Gastroesophageal sphincter (tissue), 3 donors: ENCODE measurements around the gene WBP2.

Experiments used
- POLR2A ChIP-seq, 2 donors: fragments of 450-650 bp; IDR thresholded peaks; one replicate each; pipeline ENCODE4 v1.6.1; 2017; ENCODE audit warnings: antibody characterized with exemption in 2 of 2, mild to moderate bottlenecking in 2 of 2, moderate library complexity in 1 of 2
- TF ChIP-seq, protein P1 (sequence below), 4 experiments: fragments of 200-600 bp in 2 of 4; fragments of 450-650 bp in 2 of 4; sonication (generic) in 1 of 4; IDR thresholded peaks; one replicate each; pipeline ENCODE4 v1.5.1; 2017 to 2019; ENCODE audit warnings: antibody characterized with exemption in 4 of 4, mild to moderate bottlenecking in 2 of 4, moderate library complexity in 2 of 4

DNA sequence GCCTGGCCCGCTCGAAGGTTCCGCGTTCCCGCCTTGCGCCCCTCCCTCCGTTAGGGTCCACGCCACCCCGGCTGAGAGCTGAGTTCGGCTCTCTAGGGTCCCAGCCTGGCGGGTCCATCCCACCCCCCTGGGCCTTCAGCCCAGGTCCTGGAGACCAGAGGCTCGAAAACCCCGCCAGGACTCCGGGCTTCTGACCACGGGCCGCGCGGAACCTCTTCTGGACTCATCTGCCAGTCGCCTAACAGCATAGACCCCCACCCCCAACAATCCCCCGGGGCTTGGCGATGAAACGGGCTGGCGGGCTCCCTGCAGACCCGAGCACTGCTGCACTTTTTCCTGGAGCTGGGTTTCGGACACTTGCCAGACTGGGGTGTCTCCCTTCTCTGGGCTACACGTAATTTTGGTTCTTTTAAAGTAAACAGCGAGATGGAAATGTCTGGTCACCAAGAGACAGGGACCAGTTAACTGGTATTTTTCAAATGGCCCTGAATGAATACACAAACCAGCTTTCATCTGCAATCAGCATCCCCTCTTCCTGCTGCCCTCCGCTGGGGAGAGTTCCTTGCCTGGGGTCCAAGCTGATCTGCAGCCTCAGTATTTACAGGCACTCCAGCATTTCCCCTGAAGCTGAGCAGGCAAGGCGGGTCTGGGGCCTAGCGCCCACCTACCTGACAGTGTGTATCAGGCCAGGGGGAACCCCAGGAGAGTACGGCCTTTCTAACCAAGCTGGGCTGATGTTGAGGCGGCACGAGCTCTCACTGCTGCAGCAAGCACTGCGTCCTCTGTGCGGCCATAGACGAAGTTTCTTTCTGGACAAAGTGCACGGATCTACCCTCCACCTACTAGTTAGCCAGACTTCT is 42.3 kb upstream of the WBP2 start:
- TF ChIP-seq, protein P1, sequence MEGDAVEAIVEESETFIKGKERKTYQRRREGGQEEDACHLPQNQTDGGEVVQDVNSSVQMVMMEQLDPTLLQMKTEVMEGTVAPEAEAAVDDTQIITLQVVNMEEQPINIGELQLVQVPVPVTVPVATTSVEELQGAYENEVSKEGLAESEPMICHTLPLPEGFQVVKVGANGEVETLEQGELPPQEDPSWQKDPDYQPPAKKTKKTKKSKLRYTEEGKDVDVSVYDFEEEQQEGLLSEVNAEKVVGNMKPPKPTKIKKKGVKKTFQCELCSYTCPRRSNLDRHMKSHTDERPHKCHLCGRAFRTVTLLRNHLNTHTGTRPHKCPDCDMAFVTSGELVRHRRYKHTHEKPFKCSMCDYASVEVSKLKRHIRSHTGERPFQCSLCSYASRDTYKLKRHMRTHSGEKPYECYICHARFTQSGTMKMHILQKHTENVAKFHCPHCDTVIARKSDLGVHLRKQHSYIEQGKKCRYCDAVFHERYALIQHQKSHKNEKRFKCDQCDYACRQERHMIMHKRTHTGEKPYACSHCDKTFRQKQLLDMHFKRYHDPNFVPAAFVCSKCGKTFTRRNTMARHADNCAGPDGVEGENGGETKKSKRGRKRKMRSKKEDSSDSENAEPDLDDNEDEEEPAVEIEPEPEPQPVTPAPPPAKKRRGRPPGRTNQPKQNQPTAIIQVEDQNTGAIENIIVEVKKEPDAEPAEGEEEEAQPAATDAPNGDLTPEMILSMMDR (IDR thresholded peaks at IDR 0.05): no peak
- no peak for TF ChIP-seq POLR2A (IDR thresholded peaks at IDR 0.05)
